DND-41 (cell line): Measurements from ENCODE around the gene STARD10.

ENCODE experiments used
- ATAC-seq: fragments of 200-7000 bp; cut with Tn5 transposase; 3 replicates; pipeline ENCODE4 v1.9.1; 2021; ENCODE audit warnings: low read depth; ENCODE audit not compliant: insufficient read depth
- DNase-seq: peaks from one replicate; pipeline ENCODE4 v3.0.0-alpha.2; 2020
- H2AFZ ChIP-seq: 2 replicates; pipeline ENCODE4 v1.6.0; 2012; ENCODE audit warnings: low read depth, low read length
- H3K27ac ChIP-seq: 2 replicates; pipeline ENCODE4 v1.5.1; 2012; ENCODE audit warnings: low read length, inconsistent platforms
- H3K27me3 ChIP-seq: fragments of 200-600 bp; sonication (generic); 2 replicates; pipeline ENCODE4 v1.6.0; 2012; ENCODE audit warnings: low read length, mild to moderate bottlenecking, inconsistent platforms; ENCODE audit not compliant: insufficient read depth, poor library complexity
- H3K36me3 ChIP-seq: 2 replicates; pipeline ENCODE4 v1.5.1; 2012; ENCODE audit warnings: low read length, inconsistent platforms; ENCODE audit not compliant: insufficient read depth
- H3K4me1 ChIP-seq: 2 replicates; pipeline ENCODE4 v1.5.1; 2012; ENCODE audit warnings: mild to moderate bottlenecking, low read length; ENCODE audit not compliant: insufficient read depth
- H3K4me2 ChIP-seq: 2 replicates; pipeline ENCODE4 v1.6.0; 2012; ENCODE audit warnings: mild to moderate bottlenecking, moderate library complexity, low read length, inconsistent platforms; ENCODE audit not compliant: insufficient read depth
- H3K4me3 ChIP-seq, 2 experiments: fragments of 200-600 bp in 1 of 2; shearing (Covaris generic) in 1 of 2; 2 replicates each; pipeline ENCODE4 v1.5.1; 2012 to 2016; ENCODE audit warnings: inconsistent platforms in 2 of 2, low read length in 2 of 2, mild to moderate bottlenecking in 2 of 2, low read depth in 1 of 2, moderate library complexity in 1 of 2
- H3K79me2 ChIP-seq: 2 replicates; pipeline ENCODE4 v1.6.0; 2012; ENCODE audit warnings: low read length, inconsistent platforms; ENCODE audit not compliant: insufficient read depth
- H3K9ac ChIP-seq: 2 replicates; pipeline ENCODE4 v1.6.0; 2012; ENCODE audit warnings: low read depth, mild to moderate bottlenecking, inconsistent platforms, low read length, moderate library complexity
- H3K9me3 ChIP-seq: 2 replicates; pipeline ENCODE4 v1.5.1; 2012; ENCODE audit warnings: low read length, moderate library complexity, mild to moderate bottlenecking, inconsistent platforms; ENCODE audit not compliant: insufficient read depth, severe bottlenecking
- H4K20me1 ChIP-seq: 2 replicates; pipeline ENCODE4 v1.6.0; 2012; ENCODE audit warnings: low read length; ENCODE audit not compliant: insufficient read depth
- CTCF ChIP-seq: IDR thresholded peaks from 2 replicates; pipeline ENCODE4 v1.5.1; 2012; ENCODE audit warnings: borderline replicate concordance, low read length, moderate library complexity, mild to moderate bottlenecking; ENCODE audit not compliant: poor library complexity, severe bottlenecking; ENCODE audit errors: extremely low read depth
- EZH2 ChIP-seq: IDR thresholded peaks from 3 replicates; pipeline ENCODE4 v1.6.1; 2012; ENCODE audit warnings: borderline replicate concordance, low read depth, mild to moderate bottlenecking, moderate library complexity, low read length, inconsistent platforms; ENCODE audit not compliant: severe bottlenecking

Gene STARD10

GRCh38 chr11:72759468-72759985 is 34.3 kb downstream of the STARD10 start:
- Histone ChIP-seq H3K9me3 (no peaks in the 10 kb centered on the region), H3K27me3 (no peaks in the 10 kb centered on the region), H4K20me1 (no peaks in the 10 kb centered on the region), H3K9ac (no peak overlapping the region), H2AFZ (no peak overlapping the region), H3K27ac (no peak overlapping the region), H3K36me3 (no peaks in the 10 kb centered on the region), H3K4me3 (no peak overlapping the region), H3K4me1 (no peaks in the 10 kb centered on the region), H3K79me2 (no peaks in the 10 kb centered on the region), H3K4me2 (no peak overlapping the region)
- no peak for DNase-seq
- no peak for ATAC-seq
- TF ChIP-seq CTCF (no peak), EZH2 (no peak)

- H3K79me2 ChIP-seq: no peaks in the 10 kb centered on the region
- H3K4me1 ChIP-seq: no peaks in the 10 kb centered on the region
- H3K27me3 ChIP-seq: no peaks in the 10 kb centered on the region
- H3K36me3 ChIP-seq: no peaks in the 10 kb centered on the region
- ATAC-seq (no peak), DNase-seq (no peak)
- H4K20me1 ChIP-seq: no peaks in the 10 kb centered on the region
- no peak overlapping the region for H3K9ac ChIP-seq
- TF ChIP-seq EZH2 (no peak), CTCF (no peak)
- no peaks in the 10 kb centered on the region for H3K9me3 ChIP-seq
- H3K4me2 ChIP-seq: no peak overlapping the region
- no peak overlapping the region for H3K27ac ChIP-seq
- no peak overlapping the region for H2AFZ ChIP-seq
- no peak overlapping the region for H3K4me3 ChIP-seq
Measured at GRCh38 chr11:72758690-72759389, 35.0 kb downstream of the STARD10 start.

- Histone ChIP-seq H3K4me2 (no peak overlapping the region), H3K79me2 (no peaks in the 10 kb centered on the region), H3K4me1 (no peaks in the 10 kb centered on the region), H2AFZ (no peak overlapping the region), H3K27me3 (no peaks in the 10 kb centered on the region), H3K36me3 (no peaks in the 10 kb centered on the region), H4K20me1 (no peaks in the 10 kb centered on the region), H3K9ac (no peak overlapping the region), H3K27ac (no peak overlapping the region), H3K4me3 (no peak overlapping the region), H3K9me3 (no peaks in the 10 kb centered on the region)
- no peak for TF ChIP-seq CTCF
- no peak for TF ChIP-seq EZH2
- no peak for DNase-seq
- no peak for ATAC-seq
Measured at GRCh38 chr11:72758304-72758689, 35.5 kb downstream of the STARD10 start.
